Esophagus muscularis mucosa (tissue), 4 donors: ENCODE data around the gene PCDHB10. TPM values are rescaled to one million over a fixed set of nuclear protein-coding genes. Genes with fewer than 3 reads are reported as not detected.
"Not testable (repeated sequence)": the region's sequence is repeated elsewhere in the genome, so short reads cannot be mapped to it uniquely, and the experiment has no call there.

Experiments used
- DNase-seq: peaks from one replicate; pipeline ENCODE4 v3.0.0-alpha.2; 2017; ENCODE audit errors: extremely low spot score
- H3K27ac ChIP-seq, 4 donors: fragments of 200-600 bp; sonication (generic); replicated peaks in 1 of 4; 1 replicate in 3 of 4; 2 replicates in 1 of 4; pipeline ENCODE4 v1.5.1; 2016 to 2019; ENCODE audit warnings: mild to moderate bottlenecking in 1 of 4
- H3K27me3 ChIP-seq, 4 donors: fragments of 200-600 bp; sonication (generic); one replicate each; pipeline versions ENCODE4 v1.5.1 to v1.6.0; 2016 to 2019
- H3K36me3 ChIP-seq, 4 donors: fragments of 200-600 bp; sonication (generic); one replicate each; pipeline ENCODE4 v1.5.1; 2016 to 2019
- H3K4me1 ChIP-seq, 4 donors: fragments of 200-600 bp; sonication (generic); one replicate each; pipeline ENCODE4 v1.5.1; 2016 to 2019
- H3K4me3 ChIP-seq, 4 donors: fragments of 200-600 bp; sonication (generic); 1 replicate in 2 of 4; 2 replicates in 2 of 4; pipeline ENCODE4 v1.5.1; 2016 to 2019; ENCODE audit warnings: mild to moderate bottlenecking in 4 of 4, moderate library complexity in 1 of 4
- H3K9me3 ChIP-seq, 4 donors: fragments of 200-600 bp; sonication (generic); 1 replicate in 3 of 4; 2 replicates in 1 of 4; pipeline ENCODE4 v1.5.1; 2016 to 2019
- EP300 ChIP-seq: sonication (generic); formaldehyde crosslinking; IDR thresholded peaks from one replicate; pipeline ENCODE4 v1.6.1; 2017; ENCODE audit warnings: antibody characterized with exemption
- POLR2A ChIP-seq: fragments of 450-650 bp; IDR thresholded peaks from one replicate; pipeline ENCODE4 v1.6.1; 2017; ENCODE audit warnings: antibody characterized with exemption, moderate library complexity, mild to moderate bottlenecking, low read depth
- POLR2AphosphoS5 ChIP-seq, 2 donors: sonication (generic); formaldehyde crosslinking; IDR thresholded peaks; one replicate each; pipeline ENCODE4 v1.6.1; 2017; ENCODE audit warnings: antibody characterized with exemption in 2 of 2
- WGBS: methylation state at CpG from one replicate; pipeline ENCODE4 v1.1.5; 2018; 5-methylcytosine and 5-hydroxymethylcytosine counted together
- intact Hi-C: fragments of 100-400 bp; cut with DNase I; formaldehyde crosslinking; loops from one replicate; pipeline ENCODE4 v1.15.1; 2023
- total RNA-seq, 4 donors: library from RNA; depleted of rRNA; stranded (reverse); fragments of >200 nt; gene quantifications; one replicate each; pipeline versions ENCODE4 v1.1.0 to v1.2.1, GENCODE V29; 2016
- TF ChIP-seq, protein P1 (sequence below), 3 experiments: fragments of 200-600 bp in 2 of 3; fragments of 450-650 bp in 1 of 3; sonication (generic) in 2 of 3; IDR thresholded peaks; one replicate each; pipeline ENCODE4 v1.5.1; 2017 to 2019; ENCODE audit warnings: antibody characterized with exemption in 3 of 3, mild to moderate bottlenecking in 2 of 3, moderate library complexity in 1 of 3

PCDHB10 gene
- total RNA-seq, 4 donors from 2014 or later, result 3.3 to 7.9 (median 4.9) TPM

- intact Hi-C loops, result no loop called here
- TF ChIP-seq POLR2A (no peak), EP300 (no peak), POLR2AphosphoS5 (IDR thresholded peaks at IDR 0.05) (no peak)
- TF ChIP-seq, protein P1, sequence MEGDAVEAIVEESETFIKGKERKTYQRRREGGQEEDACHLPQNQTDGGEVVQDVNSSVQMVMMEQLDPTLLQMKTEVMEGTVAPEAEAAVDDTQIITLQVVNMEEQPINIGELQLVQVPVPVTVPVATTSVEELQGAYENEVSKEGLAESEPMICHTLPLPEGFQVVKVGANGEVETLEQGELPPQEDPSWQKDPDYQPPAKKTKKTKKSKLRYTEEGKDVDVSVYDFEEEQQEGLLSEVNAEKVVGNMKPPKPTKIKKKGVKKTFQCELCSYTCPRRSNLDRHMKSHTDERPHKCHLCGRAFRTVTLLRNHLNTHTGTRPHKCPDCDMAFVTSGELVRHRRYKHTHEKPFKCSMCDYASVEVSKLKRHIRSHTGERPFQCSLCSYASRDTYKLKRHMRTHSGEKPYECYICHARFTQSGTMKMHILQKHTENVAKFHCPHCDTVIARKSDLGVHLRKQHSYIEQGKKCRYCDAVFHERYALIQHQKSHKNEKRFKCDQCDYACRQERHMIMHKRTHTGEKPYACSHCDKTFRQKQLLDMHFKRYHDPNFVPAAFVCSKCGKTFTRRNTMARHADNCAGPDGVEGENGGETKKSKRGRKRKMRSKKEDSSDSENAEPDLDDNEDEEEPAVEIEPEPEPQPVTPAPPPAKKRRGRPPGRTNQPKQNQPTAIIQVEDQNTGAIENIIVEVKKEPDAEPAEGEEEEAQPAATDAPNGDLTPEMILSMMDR (IDR thresholded peaks at IDR 0.05), result no peak
- Histone ChIP-seq H3K27me3 (peaks cover 0 to 64% (median 0%) of the 10 kb centered on the region in 4 donors), H3K4me1 (no peaks in the 10 kb centered on the region), H3K9me3 (peaks cover 0 to 82% (median 73%) of the 10 kb centered on the region in 4 donors), H3K36me3 (no peaks in the 10 kb centered on the region), H3K4me3 (no peak overlapping the region), H3K27ac (no peak overlapping the region)
- 35% methylated on average over 21 of the region's 21 CpGs for WGBS
- DNase-seq, result no peak
Measured at GRCh38 chr5:141155540-141156374, 36.4 kb upstream of the PCDHB10 start.

DNA sequence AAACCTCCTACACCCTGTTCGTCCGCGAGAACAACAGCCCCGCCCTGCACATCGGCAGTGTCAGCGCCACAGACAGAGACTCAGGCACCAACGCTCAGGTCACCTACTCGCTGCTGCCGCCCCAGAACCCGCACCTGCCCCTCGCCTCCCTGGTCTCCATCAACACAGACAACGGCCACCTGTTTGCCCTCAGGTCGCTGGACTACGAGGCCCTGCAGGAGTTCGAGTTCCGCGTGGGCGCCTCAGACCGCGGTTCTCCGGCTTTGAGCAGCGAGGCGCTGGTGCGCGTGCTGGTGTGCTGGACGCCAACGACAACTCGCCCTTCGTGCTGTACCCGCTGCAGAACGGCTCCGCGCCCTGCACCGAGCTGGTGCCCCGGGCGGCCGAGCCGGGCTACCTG lies 34.8 kb upstream of the PCDHB10 start:
- WGBS, result 29% methylated on average over 6 of the region's 38 CpGs
- Histone ChIP-seq H3K27me3 (peaks cover 0 to 49% (median 0%) of the 10 kb centered on the region in 4 donors), H3K9me3 (peaks cover 0 to 72% (median 64%) of the 10 kb centered on the region in 4 donors)
- H3K36me3 ChIP-seq, H3K27ac ChIP-seq, H3K4me3 ChIP-seq, H3K4me1 ChIP-seq, intact Hi-C loops, DNase-seq: not testable (repeated sequence)

DNA sequence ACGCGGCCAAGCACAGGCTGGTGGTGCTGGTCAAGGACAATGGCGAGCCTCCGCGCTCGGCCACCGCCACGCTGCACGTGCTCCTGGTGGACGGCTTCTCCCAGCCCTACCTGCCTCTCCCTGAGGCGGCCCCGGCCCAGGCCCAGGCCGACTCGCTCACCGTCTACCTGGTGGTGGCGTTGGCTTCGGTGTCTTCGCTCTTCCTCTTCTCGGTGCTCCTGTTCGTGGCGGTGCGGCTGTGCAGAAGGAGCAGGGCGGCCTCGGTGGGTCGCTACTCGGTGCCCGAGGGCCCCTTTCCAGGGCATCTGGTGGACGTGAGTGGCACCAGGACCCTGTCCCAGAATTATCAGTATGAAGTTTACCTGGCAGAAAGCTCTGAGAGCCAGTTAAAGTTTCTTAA lies 34.3 kb upstream of the PCDHB10 start:
- H3K36me3 ChIP-seq, H3K4me3 ChIP-seq, H3K4me1 ChIP-seq, intact Hi-C loops, H3K27ac ChIP-seq, DNase-seq: not testable (repeated sequence)
- 37% methylated on average over 17 of the region's 28 CpGs for WGBS
- Histone ChIP-seq H3K9me3 (peaks cover 0 to 73% (median 67%) of the 10 kb centered on the region in 4 donors), H3K27me3 (peaks cover 0 to 48% (median 0%) of the 10 kb centered on the region in 4 donors)

DNA sequence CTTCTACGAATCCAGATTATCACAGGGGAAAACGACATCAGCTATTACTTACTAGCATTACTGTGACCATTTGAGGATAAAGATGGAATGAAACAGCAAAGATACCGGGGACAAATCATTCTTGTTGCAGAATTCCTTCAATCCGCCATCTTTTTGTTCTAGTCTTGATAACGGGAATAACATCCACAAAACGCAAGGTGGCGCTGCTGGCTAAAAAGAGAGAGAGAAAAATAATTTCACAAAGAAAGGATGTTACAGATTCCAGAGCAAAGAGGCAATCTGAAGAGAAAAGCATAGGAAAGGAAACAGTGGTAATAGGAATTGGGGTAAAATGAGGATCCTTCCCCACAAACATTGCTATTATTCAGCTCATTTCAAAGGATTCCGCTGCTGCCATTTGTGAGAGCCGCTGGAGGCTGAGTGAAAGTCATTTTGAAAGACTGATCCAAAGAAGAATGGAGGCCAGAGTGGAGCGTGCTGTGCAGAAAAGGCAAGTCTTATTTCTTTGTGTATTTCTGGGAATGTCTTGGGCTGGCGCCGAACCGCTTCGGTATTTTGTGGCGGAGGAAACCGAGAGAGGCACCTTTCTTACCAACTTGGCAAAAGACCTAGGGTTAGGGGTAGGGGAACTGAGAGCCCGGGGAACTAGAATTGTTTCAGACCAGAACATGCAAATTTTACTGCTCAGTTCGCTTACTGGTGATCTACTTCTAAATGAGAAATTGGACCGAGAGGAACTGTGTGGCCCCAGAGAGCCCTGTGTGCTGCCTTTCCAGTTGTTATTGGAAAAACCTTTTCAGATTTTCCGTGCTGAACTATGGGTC lies 19.6 kb upstream of the PCDHB10 start, which contains the start of gene PCDHB7:
Gene PCDHB7 (plus strand): TSS at position 264 of the 824 bp plus-strand sequence. CDS start 192 bp downstream, at position 456.
- H3K4me3 ChIP-seq, result peak within 1 kb of the TSS; percentile 4 to 31 (median 17)
- no peaks in the 10 kb centered on the region for H3K4me1 ChIP-seq
- intact Hi-C loops, result no loop called here
- DNase-seq, result no peak
- H3K27me3 ChIP-seq, result peaks cover 0 to 44% (median 0%) of the 10 kb centered on the region in 4 donors
- WGBS, result 35% methylated on average over 20 of the region's 20 CpGs
- H3K36me3 ChIP-seq, result no peaks in the 10 kb centered on the region
- TF ChIP-seq, protein P1 (IDR thresholded peaks at IDR 0.05), result peak in 2 of 3 experiments; percentile 31
- no peak for TF ChIP-seq EP300
- H3K27ac ChIP-seq, result no peak within 1 kb of the TSS
- peaks cover 0 to 55% (median 39%) of the 10 kb centered on the region in 4 donors for H3K9me3 ChIP-seq

- Histone ChIP-seq H3K27me3 (peaks cover 0 to 59% (median 0%) of the 10 kb centered on the region in 4 donors), H3K9me3 (peaks cover 0 to 66% (median 52%) of the 10 kb centered on the region in 4 donors)
- H3K27ac ChIP-seq, DNase-seq, intact Hi-C loops, H3K4me3 ChIP-seq, H3K4me1 ChIP-seq, H3K36me3 ChIP-seq: not testable (repeated sequence)
- WGBS, result 37% methylated on average over 43 of the region's 79 CpGs
Measured at GRCh38 chr5:141174291-141175104, 17.7 kb upstream of the PCDHB10 start.
